OCI-LY7 (cell line): ENCODE data around the gene FAM53C. TPM values are rescaled to one million over a fixed set of nuclear protein-coding genes. Genes with fewer than 3 reads are reported as not detected.
"Not testable (repeated sequence)": the region's sequence is repeated elsewhere in the genome, so short reads cannot be mapped to it uniquely, and the experiment has no call there.

Experiments used
- BruUV-seq: library from RNA; stranded (reverse); fragments of 400-500 nt; replicated peaks from 2 replicates; lab custom pipeline; 2021; lab: Mats Ljungman, UMichigan
- CTCF ChIA-PET: fragments of 300-600 bp; sonication (Branson Sonifier 250); formaldehyde crosslinking; loops from one replicate; lab custom pipeline; 2022; ENCODE audit warnings: antibody characterized with exemption; ENCODE audit not compliant: unreplicated experiment; lab: Charles Lee
- POLR2A ChIA-PET: fragments of 300-600 bp; sonication (Branson Sonifier 250); formaldehyde crosslinking; loops from one replicate; lab custom pipeline; 2022; ENCODE audit warnings: antibody characterized with exemption; lab: Charles Lee
- DNase-seq: peaks from one replicate; pipeline ENCODE4 v3.0.0-alpha.2; 2015; ENCODE audit warnings: low spot score
- H2AFZ ChIP-seq: fragments of 200-600 bp; sonication (generic), shearing (Covaris generic); 2 replicates; pipeline ENCODE4 v1.6.1; 2014; ENCODE audit warnings: mild to moderate bottlenecking, antibody characterized with exemption, low read length, moderate library complexity
- H3K27ac ChIP-seq: fragments of 200-600 bp; sonication (generic); 2 replicates; pipeline ENCODE4 v1.5.1; 2014; ENCODE audit warnings: mixed run types, low read depth, mild to moderate bottlenecking, moderate library complexity, low read length, inconsistent platforms; ENCODE audit not compliant: poor library complexity, severe bottlenecking
- H3K36me3 ChIP-seq: fragments of 200-600 bp; sonication (generic); 2 replicates; pipeline ENCODE4 v1.6.1; 2014; ENCODE audit warnings: mild to moderate bottlenecking, antibody characterized with exemption, low read length, moderate library complexity, mixed read lengths; ENCODE audit not compliant: insufficient read depth
- H3K4me1 ChIP-seq: fragments of 200-600 bp; sonication (generic); 2 replicates; pipeline ENCODE4 v1.5.1; 2014; ENCODE audit warnings: mild to moderate bottlenecking, low read length; ENCODE audit not compliant: insufficient read depth, poor library complexity, severe bottlenecking
- H3K4me2 ChIP-seq: fragments of 200-600 bp; sonication (generic); 2 replicates; pipeline ENCODE4 v1.6.1; 2014; ENCODE audit warnings: mild to moderate bottlenecking, low read length
- H3K4me3 ChIP-seq: fragments of 200-600 bp; sonication (generic); 2 replicates; pipeline ENCODE4 v1.5.1; 2014; ENCODE audit warnings: mild to moderate bottlenecking, low read depth, low read length; ENCODE audit not compliant: poor library complexity, severe bottlenecking
- H3K79me2 ChIP-seq: fragments of 200-600 bp; sonication (generic); 2 replicates; pipeline ENCODE4 v1.6.1; 2016; ENCODE audit warnings: low read depth, mild to moderate bottlenecking, low read length, moderate library complexity, mixed read lengths; ENCODE audit not compliant: insufficient read depth
- H3K9me2 ChIP-seq: fragments of 200-600 bp; sonication (generic); 2 replicates; pipeline ENCODE4 v1.6.1; 2016; ENCODE audit warnings: mild to moderate bottlenecking, low read length, mixed read lengths; ENCODE audit not compliant: insufficient read depth
- H3K9me3 ChIP-seq: fragments of 200-600 bp; sonication (generic); 2 replicates; pipeline ENCODE4 v1.6.1; 2014; ENCODE audit warnings: mild to moderate bottlenecking, mixed run types, low read length, mixed read lengths
- H4K20me1 ChIP-seq: fragments of 200-600 bp; sonication (generic); 2 replicates; pipeline ENCODE4 v1.6.1; 2014; ENCODE audit warnings: mild to moderate bottlenecking, antibody characterized with exemption, low read length, moderate library complexity, mixed read lengths; ENCODE audit not compliant: insufficient read depth
- EZH2phosphoT487 ChIP-seq: fragments of 200-600 bp; sonication (generic); IDR thresholded peaks from 2 replicates; pipeline ENCODE4 v1.6.1; 2018; ENCODE audit warnings: low read depth, borderline replicate concordance, mild to moderate bottlenecking, mixed run types, antibody characterized with exemption, low read length, moderate library complexity, mixed read lengths
- intact Hi-C: fragments of 100-400 bp; cut with micrococcal nuclease; formaldehyde crosslinking; loops from one replicate; pipeline ENCODE4 v1.10.0; 2022; ENCODE audit not compliant: unreplicated experiment
- total RNA-seq, 2 experiments: library from RNA; depleted of rRNA in 1 of 2; stranded (reverse); fragments of >200 nt in 1 of 2; shearing (Covaris generic) in 1 of 2; gene quantifications; 2 replicates each; pipeline ENCODE4 v1.2.3, GENCODE V29; 2014 to 2022
- TF ChIP-seq, protein P1 (sequence below): fragments of 200-600 bp; sonication (generic); conservative IDR thresholded peaks from 2 replicates; pipeline ENCODE4 v1.5.1; 2014; ENCODE audit warnings: mild to moderate bottlenecking, antibody characterized with exemption, low read length, moderate library complexity, mixed read lengths

FAM53C gene
- total RNA-seq, 2 experiments from 2014 or later: 42.3 to 46.5 TPM

DNA sequence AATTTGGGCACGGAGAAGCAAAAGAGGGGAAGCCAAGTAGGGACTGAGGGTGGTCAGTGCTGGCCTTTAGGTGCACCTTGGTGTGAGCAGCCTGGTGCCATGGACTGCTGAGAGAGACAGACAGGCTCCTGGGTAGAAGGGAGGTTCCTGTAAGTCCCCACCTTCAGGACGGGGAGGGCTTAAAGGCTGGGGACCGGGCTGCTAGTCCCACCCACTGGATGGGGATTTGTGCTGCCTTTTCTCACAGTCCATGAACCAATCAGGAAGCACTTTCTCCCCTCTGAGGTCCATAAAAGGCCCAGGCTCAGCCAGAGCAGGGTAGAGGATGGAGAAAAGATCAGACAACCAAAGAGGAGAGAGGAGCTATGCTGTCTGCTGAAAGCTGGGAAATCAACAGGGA lies 21.7 kb upstream of the FAM53C start:
- no TSS peak for BruUV-seq
- POLR2A ChIA-PET: no interaction called here
- intact Hi-C loops: no loop called here

DNA sequence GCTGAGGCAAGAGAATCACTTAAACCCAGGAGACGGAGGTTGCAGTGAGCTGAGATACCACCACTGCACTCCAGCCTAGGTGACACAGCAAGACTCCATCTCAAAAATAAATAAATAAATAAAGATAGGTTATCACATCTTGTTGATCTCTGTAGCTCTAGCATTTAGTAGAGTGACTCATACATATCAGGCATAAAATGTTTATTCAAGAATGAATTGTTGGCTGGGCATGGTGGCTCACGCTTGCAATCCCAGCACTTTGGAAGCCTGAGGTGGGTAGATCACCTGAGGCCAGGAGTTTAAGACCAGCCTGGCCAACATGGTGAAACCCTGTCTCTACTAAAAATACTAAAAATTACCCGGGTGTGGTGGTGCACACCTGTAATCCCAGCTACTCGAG lies 19.9 kb upstream of the FAM53C start:
- H4K20me1 ChIP-seq, BruUV-seq, H3K9me2 ChIP-seq, H3K4me2 ChIP-seq, DNase-seq, H2AFZ ChIP-seq, intact Hi-C loops, H3K4me1 ChIP-seq, H3K9me3 ChIP-seq, CTCF ChIA-PET, H3K4me3 ChIP-seq, POLR2A ChIA-PET, H3K27ac ChIP-seq, H3K79me2 ChIP-seq: not testable (repeated sequence)
- peaks cover 44% of the 10 kb centered on the region for H3K36me3 ChIP-seq

More for the DNA sequence above, 21.7 kb upstream of the FAM53C start:
- no peaks in the 10 kb centered on the region for H3K79me2 ChIP-seq
- H2AFZ ChIP-seq: no peak overlapping the region
- CTCF ChIA-PET: no interaction called here
- no peaks in the 10 kb centered on the region for H4K20me1 ChIP-seq
- no peak for DNase-seq
- TF ChIP-seq EZH2phosphoT487: no peak
- TF ChIP-seq, protein P1, sequence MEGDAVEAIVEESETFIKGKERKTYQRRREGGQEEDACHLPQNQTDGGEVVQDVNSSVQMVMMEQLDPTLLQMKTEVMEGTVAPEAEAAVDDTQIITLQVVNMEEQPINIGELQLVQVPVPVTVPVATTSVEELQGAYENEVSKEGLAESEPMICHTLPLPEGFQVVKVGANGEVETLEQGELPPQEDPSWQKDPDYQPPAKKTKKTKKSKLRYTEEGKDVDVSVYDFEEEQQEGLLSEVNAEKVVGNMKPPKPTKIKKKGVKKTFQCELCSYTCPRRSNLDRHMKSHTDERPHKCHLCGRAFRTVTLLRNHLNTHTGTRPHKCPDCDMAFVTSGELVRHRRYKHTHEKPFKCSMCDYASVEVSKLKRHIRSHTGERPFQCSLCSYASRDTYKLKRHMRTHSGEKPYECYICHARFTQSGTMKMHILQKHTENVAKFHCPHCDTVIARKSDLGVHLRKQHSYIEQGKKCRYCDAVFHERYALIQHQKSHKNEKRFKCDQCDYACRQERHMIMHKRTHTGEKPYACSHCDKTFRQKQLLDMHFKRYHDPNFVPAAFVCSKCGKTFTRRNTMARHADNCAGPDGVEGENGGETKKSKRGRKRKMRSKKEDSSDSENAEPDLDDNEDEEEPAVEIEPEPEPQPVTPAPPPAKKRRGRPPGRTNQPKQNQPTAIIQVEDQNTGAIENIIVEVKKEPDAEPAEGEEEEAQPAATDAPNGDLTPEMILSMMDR: no peak
- H3K9me2 ChIP-seq: no peaks in the 10 kb centered on the region
- peaks cover 58% of the 10 kb centered on the region for H3K36me3 ChIP-seq
- no peak overlapping the region for H3K4me2 ChIP-seq
- no peaks in the 10 kb centered on the region for H3K9me3 ChIP-seq
- H3K4me1 ChIP-seq: no peaks in the 10 kb centered on the region
- H3K4me3 ChIP-seq: no peak overlapping the region
- H3K27ac ChIP-seq: no peak overlapping the region

DNA sequence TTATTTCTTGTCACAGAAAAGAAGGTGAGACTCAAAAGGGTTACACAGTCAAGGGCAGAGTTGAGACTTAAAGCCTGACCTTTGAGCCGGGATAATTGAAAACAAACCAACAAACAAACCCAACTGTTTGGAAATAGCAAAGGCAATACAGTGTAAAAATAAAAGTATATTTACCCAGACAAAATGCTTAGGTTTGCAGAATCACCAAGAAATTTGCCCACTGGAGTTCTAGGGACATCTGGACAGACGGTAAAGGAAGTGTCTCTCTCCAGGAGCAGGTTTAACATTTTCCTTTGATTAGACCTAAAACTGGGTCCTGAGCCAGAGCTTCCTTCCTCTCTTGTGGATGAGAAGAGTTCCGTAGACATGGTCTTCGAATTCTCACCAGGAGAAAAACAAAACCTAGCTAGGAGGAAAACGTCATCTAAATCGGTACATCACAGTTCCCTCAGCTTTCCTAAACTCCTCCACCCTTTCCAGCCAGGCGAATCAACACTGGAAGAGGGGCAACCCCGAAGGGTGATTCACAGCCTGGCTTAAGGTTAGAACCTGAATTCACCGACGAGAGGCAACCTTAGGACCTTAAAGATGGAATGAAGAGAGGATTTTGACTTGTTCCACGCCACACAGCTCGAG lies 7.1 kb upstream of the FAM53C start:
- ChIA-PET CTCF (interaction anchor here (0.7 kb wide), 1 partner anchor 21 kb away, joined by 3 read pairs; the partner anchor contains the start of gene KDM3B), POLR2A (interaction anchor here (1.1 to 2.9 kb wide), 5 partner anchors 9 to 148 kb away, joined by 3 to 18 read pairs (median 5); no protein-coding TSS in a partner anchor)
- Histone ChIP-seq H3K27ac (peak overlapping the region; percentile 54), H3K79me2 (peaks cover 13% of the 10 kb centered on the region; the same call in 1 of the 2 replicates), H3K9me3 (no peaks in the 10 kb centered on the region), H3K36me3 (peaks cover 14% of the 10 kb centered on the region; the same call in 1 of the 2 replicates), H3K9me2 (no peaks in the 10 kb centered on the region), H4K20me1 (no peaks in the 10 kb centered on the region), H2AFZ (peak overlapping the region; percentile 82), H3K4me1 (peaks cover 15% of the 10 kb centered on the region), H3K4me3 (peak overlapping the region; percentile 83), H3K4me2 (peak overlapping the region; percentile 80)
- no peak for DNase-seq
- BruUV-seq: TSS peak; percentile 70
- no peak for TF ChIP-seq EZH2phosphoT487
- TF ChIP-seq, protein P1: no peak
- intact Hi-C loops: loop anchor here (5.0 kb wide), 2 partner anchors 119 to 299 kb away; partner anchors contain the start of genes CDC23 and FAM13B
